ENCODE results near the gene FNIP2.

- TF ChIP-seq CTCF (IDR thresholded peaks at IDR 0.05): no peak
- TF ChIP-seq POLR2A (IDR thresholded peaks at IDR 0.05): no peak
Observed at GRCh38 chr4:158829254-158829653, 60.4 kb downstream of the FNIP2 start.

All from testis (tissue), 2 donors.